Left lung (tissue), 10 donors: ENCODE data around the gene MAN2B1. TPM values are rescaled to one million over a fixed set of nuclear protein-coding genes. Genes with fewer than 3 reads are reported as not detected.

ENCODE experiments used
- ATAC-seq: fragments of 200-7000 bp; cut with Tn5 transposase; one replicate; pipeline ENCODE4 v1.9.1; 2020; ENCODE audit warnings: moderate library complexity
- DNase-seq, 4 donors: peaks; one replicate each; pipeline ENCODE4 v3.0.0-alpha.2; 2013 to 2020
- H3K27ac ChIP-seq, 2 donors: fragments of 200-600 bp; sonication (generic) in 1 of 2; one replicate each; pipeline versions ENCODE4 v1.5.0 to v1.8.0; 2020 to 2021
- H3K27me3 ChIP-seq, 2 donors: fragments of 200-600 bp; sonication (generic) in 1 of 2; one replicate each; pipeline versions ENCODE4 v1.5.0 to v1.8.0; 2020 to 2021
- H3K36me3 ChIP-seq, 2 donors: fragments of 200-600 bp; sonication (generic) in 1 of 2; one replicate each; pipeline versions ENCODE4 v1.5.0 to v1.8.0; 2020 to 2021
- H3K4me1 ChIP-seq, 2 donors: fragments of 200-600 bp; one replicate each; pipeline ENCODE4 v1.8.0; 2021
- H3K4me3 ChIP-seq, 2 donors: fragments of 200-600 bp; sonication (generic) in 1 of 2; one replicate each; pipeline versions ENCODE4 v1.5.0 to v1.8.0; 2020 to 2021; ENCODE audit warnings: mild to moderate bottlenecking in 1 of 2
- H3K9me3 ChIP-seq, 2 donors: fragments of 200-600 bp; sonication (generic) in 1 of 2; one replicate each; pipeline versions ENCODE4 v1.5.0 to v1.8.0; 2020 to 2021
- intact Hi-C, 2 donors: fragments of 100-400 bp; cut with DNase I; formaldehyde crosslinking; loops; one replicate each; pipeline versions ENCODE4 v1.11.2 to v1.14.2; 2022
- polyA plus RNA-seq, 6 donors: library from polyadenylated mRNA; unstranded; fragments of 120-200 nt; gene quantifications; one replicate each; pipeline ENCODE4 v1.2.1, GENCODE V29; 2013; ENCODE audit not compliant: insufficient read length in 6 of 6
- total RNA-seq, 2 donors: library from RNA; stranded (reverse); fragmentation: NEBNext Ultra II Directional; extraction: Animal tissue kit (Norgen Biotek cat#: 25700); gene quantifications; one replicate each; pipeline ENCODE4 v1.2.1, GENCODE V29; 2021
- TF ChIP-seq, protein P1 (sequence below), 2 donors: fragments of 200-600 bp; sonication (generic) in 1 of 2; IDR thresholded peaks; one replicate each; pipeline versions ENCODE4 v1.5.0 to v1.8.0; 2021; ENCODE audit warnings: antibody characterized with exemption in 2 of 2
- donor health status: DM: no; HTN: yes; CAD: no.
- donor health status: DM: no; HTN: no; CAD: no.

The MAN2B1 gene
- total and polyA plus RNA-seq, 8 donors: 31.7 to 176 (median 40.2) TPM

DNA sequence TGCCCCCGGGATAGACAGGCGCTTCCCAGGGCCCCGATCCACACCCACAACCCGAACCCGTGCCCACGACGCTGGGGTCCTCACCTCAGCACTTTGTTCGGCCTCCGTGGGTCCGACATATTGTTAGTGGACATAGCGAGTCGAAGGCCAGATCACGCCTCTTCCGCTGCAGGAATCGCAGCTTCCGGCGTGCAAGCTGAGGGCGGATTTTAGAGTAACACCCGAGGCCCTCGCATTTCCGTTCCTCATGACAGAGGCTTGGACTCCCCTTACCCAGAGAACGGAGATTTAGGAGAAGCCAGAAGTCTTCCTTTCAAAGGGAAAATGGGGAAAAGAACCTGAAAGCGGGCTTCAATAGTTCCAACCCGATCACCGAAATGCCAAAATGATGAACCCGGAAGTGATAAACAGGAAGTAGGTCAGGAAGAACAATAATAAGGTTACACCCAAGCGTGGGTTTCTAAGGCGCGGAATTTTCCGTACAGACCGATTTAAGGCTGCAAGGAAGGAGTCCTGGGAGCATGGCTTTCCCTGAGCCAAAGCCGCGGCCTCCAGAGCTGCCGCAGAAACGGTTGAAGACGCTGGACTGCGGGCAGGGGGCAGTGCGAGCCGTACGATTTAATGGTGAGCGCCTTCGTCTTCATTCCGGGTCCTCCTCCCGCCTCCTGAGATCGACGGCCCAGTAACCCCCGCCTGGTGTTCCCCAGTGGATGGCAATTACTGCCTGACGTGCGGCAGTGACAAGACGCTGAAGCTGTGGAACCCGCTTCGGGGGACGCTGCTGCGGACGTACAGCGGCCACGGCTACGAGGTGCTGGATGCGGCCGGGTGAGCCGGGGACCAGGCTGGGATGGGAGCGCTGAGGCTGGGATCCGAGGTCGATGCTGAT is 3.0 kb upstream of the MAN2B1 start:
- TF ChIP-seq, protein P1, sequence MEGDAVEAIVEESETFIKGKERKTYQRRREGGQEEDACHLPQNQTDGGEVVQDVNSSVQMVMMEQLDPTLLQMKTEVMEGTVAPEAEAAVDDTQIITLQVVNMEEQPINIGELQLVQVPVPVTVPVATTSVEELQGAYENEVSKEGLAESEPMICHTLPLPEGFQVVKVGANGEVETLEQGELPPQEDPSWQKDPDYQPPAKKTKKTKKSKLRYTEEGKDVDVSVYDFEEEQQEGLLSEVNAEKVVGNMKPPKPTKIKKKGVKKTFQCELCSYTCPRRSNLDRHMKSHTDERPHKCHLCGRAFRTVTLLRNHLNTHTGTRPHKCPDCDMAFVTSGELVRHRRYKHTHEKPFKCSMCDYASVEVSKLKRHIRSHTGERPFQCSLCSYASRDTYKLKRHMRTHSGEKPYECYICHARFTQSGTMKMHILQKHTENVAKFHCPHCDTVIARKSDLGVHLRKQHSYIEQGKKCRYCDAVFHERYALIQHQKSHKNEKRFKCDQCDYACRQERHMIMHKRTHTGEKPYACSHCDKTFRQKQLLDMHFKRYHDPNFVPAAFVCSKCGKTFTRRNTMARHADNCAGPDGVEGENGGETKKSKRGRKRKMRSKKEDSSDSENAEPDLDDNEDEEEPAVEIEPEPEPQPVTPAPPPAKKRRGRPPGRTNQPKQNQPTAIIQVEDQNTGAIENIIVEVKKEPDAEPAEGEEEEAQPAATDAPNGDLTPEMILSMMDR (IDR thresholded peaks at IDR 0.05): no peak
- Histone ChIP-seq H3K4me3 (peak overlapping the region; percentile 79 to 91), H3K36me3 (peaks cover 3 to 33% of the 10 kb centered on the region in 2 donors), H3K9me3 (no peaks in the 10 kb centered on the region), H3K27me3 (no peaks in the 10 kb centered on the region), H3K27ac (peak overlapping the region; percentile 94 to 96), H3K4me1 (peaks cover 22 to 56% of the 10 kb centered on the region in 2 donors)
- peak; percentile 78 for ATAC-seq
- peak; percentile 82 to 90 (median 87) for DNase-seq
- intact Hi-C loops: loop anchor here in 1 of 2 donors (10.0 kb wide), 1 partner anchor 105 kb away; no protein-coding TSS in a partner anchor

DNA sequence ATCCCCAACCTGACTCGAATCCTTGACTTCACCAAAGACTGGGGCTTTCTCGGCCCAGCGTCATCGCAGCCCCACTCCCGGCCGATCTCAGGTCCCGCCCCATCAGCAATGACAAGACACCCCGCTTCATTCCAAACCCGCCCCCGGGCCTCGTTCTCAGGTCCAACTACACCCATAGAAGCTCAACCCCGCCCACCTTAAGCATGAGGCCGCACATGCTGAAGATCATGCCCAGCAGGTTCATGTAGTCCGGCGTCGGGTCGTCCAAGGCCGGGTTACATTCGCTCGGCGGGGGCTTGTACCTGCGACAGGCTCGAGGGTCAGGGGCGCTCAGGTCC is 2.4 kb upstream of the MAN2B1 start:
- no peaks in the 10 kb centered on the region for H3K27me3 ChIP-seq
- peaks cover 2 to 33% of the 10 kb centered on the region in 2 donors for H3K36me3 ChIP-seq
- H3K4me1 ChIP-seq: peaks cover 22 to 61% of the 10 kb centered on the region in 2 donors
- H3K4me3 ChIP-seq: peak overlapping the region; percentile 79 to 91
- no peaks in the 10 kb centered on the region for H3K9me3 ChIP-seq
- intact Hi-C loops: no loop called here
- TF ChIP-seq, protein P1 (IDR thresholded peaks at IDR 0.05): no peak
- ATAC-seq (peak; percentile 8), DNase-seq (peak in 1 of 4 donors; percentile 46)
- H3K27ac ChIP-seq: peak overlapping the region; percentile 94 to 96

DNA sequence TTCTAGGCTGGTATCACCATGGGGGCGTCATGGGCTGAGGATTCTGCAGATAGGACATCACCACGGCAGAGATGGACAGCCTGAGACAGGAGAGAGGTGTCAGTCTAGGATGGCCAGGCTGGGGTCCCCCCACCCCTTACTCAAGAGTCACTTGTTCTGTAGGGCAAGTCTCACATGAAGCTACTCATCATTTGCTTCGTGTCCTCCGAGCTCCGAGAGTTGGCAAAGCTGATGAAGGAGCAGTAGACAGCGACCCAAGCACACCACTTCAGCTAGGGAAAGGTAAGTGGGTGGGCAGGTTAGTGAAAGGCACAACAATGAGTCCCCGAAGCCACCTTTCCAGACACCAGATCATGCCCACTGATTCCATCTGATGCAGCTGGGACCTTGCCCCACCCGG is 1.8 kb upstream of the MAN2B1 start:
- Histone ChIP-seq H3K4me1 (peaks cover 22 to 61% of the 10 kb centered on the region in 2 donors), H3K27ac (peak overlapping the region in 1 of 2 donors; percentile 96), H3K4me3 (peak overlapping the region; percentile 79 to 91), H3K9me3 (no peaks in the 10 kb centered on the region), H3K27me3 (no peaks in the 10 kb centered on the region), H3K36me3 (peaks cover 0 to 33% of the 10 kb centered on the region in 2 donors)
- DNase-seq (no peak), ATAC-seq (no peak)
- TF ChIP-seq, protein P1 (IDR thresholded peaks at IDR 0.05): no peak
- intact Hi-C loops: no loop called here

DNA sequence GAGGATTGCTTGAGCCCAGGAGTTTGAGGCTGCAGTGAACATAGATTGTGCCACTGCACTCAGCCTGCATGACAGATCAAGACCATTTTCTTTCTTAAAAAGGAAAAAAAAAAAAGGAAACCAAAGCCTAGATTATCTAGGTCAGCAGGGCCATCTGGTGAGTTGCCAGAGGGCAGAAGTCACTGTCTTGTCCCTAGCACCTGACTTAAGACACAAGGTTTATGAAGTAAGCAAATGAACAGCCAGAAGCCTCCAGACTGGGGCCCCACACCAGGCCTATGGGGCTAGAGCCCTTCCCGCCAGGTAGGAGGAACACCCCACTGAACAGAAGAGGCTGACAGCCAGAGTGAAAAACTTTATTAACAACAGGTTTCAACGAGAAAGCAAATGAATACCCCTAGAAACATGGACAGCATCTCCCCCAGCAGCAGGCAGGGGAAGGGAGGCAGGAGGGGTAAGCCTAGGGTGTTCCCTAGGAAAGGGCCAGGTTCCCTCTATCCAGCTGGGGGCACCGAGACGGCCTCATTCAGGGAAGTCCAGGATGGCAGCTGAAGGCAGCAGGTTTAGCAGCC is 1.3 kb upstream of the MAN2B1 start:
- H3K27ac ChIP-seq: no peak overlapping the region
- intact Hi-C loops: no loop called here
- TF ChIP-seq, protein P1 (IDR thresholded peaks at IDR 0.05): no peak
- DNase-seq: no peak
- H3K27me3 ChIP-seq: no peaks in the 10 kb centered on the region
- H3K4me3 ChIP-seq: peak overlapping the region in 1 of 2 donors; percentile 82
- peaks cover 22 to 61% of the 10 kb centered on the region in 2 donors for H3K4me1 ChIP-seq
- peaks cover 0 to 33% of the 10 kb centered on the region in 2 donors for H3K36me3 ChIP-seq
- H3K9me3 ChIP-seq: no peaks in the 10 kb centered on the region
- ATAC-seq: no peak

DNA sequence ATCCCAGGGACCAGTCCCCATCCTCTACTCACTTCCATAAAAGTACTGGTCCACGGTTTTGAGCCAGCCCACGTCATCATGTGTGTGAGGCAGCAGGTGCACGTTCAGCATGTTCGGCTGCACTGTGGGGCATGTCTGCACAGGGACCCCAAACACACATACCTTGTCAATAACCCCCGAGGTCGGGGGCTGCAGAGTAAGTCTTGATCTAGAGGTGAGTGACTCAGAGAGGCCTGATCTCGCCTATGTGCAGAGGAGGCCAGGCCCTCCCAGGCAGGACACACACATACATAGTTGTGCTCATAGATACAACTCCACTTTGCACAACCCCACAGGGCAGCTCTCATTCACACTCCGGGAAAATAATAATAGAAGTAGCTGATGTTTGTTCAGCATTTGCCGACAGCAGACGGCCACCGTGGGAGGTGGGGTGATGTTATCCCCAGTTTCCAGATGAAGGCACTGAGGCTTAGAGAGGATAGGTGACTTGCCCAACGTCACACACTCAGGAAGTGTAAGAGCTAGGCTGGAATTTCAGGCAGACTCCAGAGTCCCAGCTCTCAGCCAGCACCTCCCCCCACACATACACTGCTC is 774 bp downstream of the MAN2B1 start:
- Histone ChIP-seq H3K36me3 (peaks cover 0 to 43% of the 10 kb centered on the region in 2 donors), H3K27ac (peak overlapping the region in 1 of 2 donors; percentile 76)

More for the DNA sequence above, 774 bp downstream of the MAN2B1 start:
- peaks cover 22 to 50% of the 10 kb centered on the region in 2 donors for H3K4me1 ChIP-seq
- no peaks in the 10 kb centered on the region for H3K9me3 ChIP-seq
- H3K27me3 ChIP-seq: no peaks in the 10 kb centered on the region
- TF ChIP-seq, protein P1 (IDR thresholded peaks at IDR 0.05): no peak
- peak; percentile 7 for ATAC-seq
- DNase-seq: no peak
- intact Hi-C loops: no loop called here
- peak overlapping the region; percentile 82 to 87 for H3K4me3 ChIP-seq
